GM19351 (cell line): ENCODE measurements around the gene CRIP3.

Source experiments
- ATAC-seq: cut with Tn5 transposase; IDR thresholded peaks from one replicate; pipeline ENCODE4 v1.9.1; 2021; ENCODE audit warnings: mild to moderate bottlenecking, moderate library complexity; ENCODE audit not compliant: unreplicated experiment

CRIP3 gene

GRCh38 chr6:43258180-43258579 lies 50.4 kb downstream of the CRIP3 start:
- no peak for ATAC-seq

GRCh38 chr6:43257367-43258145 lies 51.1 kb downstream of the CRIP3 start:
- ATAC-seq = no peak

GRCh38 chr6:43256670-43257366 lies 51.8 kb downstream of the CRIP3 start:
- no peak for ATAC-seq
